ENCODE results near the gene AFAP1L1.

Gene AFAP1L1

GRCh38 chr5:149273950-149274349 lies 2.3 kb downstream of the AFAP1L1 start:
- no peak for TF ChIP-seq CSRNP3 (CRISPR knock-in tag; IDR thresholded peaks at IDR 0.05)
- TF ChIP-seq CSDC2 (CRISPR knock-in tag; IDR thresholded peaks at IDR 0.05) = no peak
- TF ChIP-seq ESRRG (CRISPR knock-in tag; IDR thresholded peaks at IDR 0.05) = no peak
- no peak for ATAC-seq

- ATAC-seq = no peak
- TF ChIP-seq TCF4 (CRISPR knock-in tag; IDR thresholded peaks at IDR 0.05; ENCODE audit: borderline replicate concordance) = no peak
- TF ChIP-seq ZNF565 (CRISPR knock-in tag; conservative IDR thresholded peaks at IDR 0.05; ENCODE audit: low read depth) = no peak
- no peak for TF ChIP-seq TOX (CRISPR knock-in tag; IDR thresholded peaks at IDR 0.05; ENCODE audit: borderline replicate concordance)
- TF ChIP-seq TSHZ2 (CRISPR knock-in tag; IDR thresholded peaks at IDR 0.05) = no peak
- TF ChIP-seq PATZ1 (CRISPR knock-in tag; IDR thresholded peaks at IDR 0.05; ENCODE audit: borderline replicate concordance) = no peak
- no peak for TF ChIP-seq GLIS3 (CRISPR knock-in tag; IDR thresholded peaks at IDR 0.05)
- TF ChIP-seq CSDC2 (CRISPR knock-in tag; IDR thresholded peaks at IDR 0.05) = no peak
- TF ChIP-seq BACH2 (CRISPR knock-in tag; IDR thresholded peaks at IDR 0.05; ENCODE audit: borderline replicate concordance) = no peak
- TF ChIP-seq ZNF8 (CRISPR knock-in tag; IDR thresholded peaks at IDR 0.05) = no peak
- no peak for TF ChIP-seq CSRNP3 (CRISPR knock-in tag; IDR thresholded peaks at IDR 0.05)
- no peak for TF ChIP-seq ZNF70 (CRISPR knock-in tag; IDR thresholded peaks at IDR 0.05)
- no peak for TF ChIP-seq CREB5 (CRISPR knock-in tag; IDR thresholded peaks at IDR 0.05; ENCODE audit: low read depth)
- TF ChIP-seq PPARA (CRISPR knock-in tag; IDR thresholded peaks at IDR 0.05; ENCODE audit: borderline replicate concordance) = no peak
Measured at GRCh38 chr5:149274939-149275338, 3.3 kb downstream of the AFAP1L1 start.

- ATAC-seq = no peak
- no peak for TF ChIP-seq CSRNP3 (CRISPR knock-in tag; IDR thresholded peaks at IDR 0.05)
- TF ChIP-seq TOX (CRISPR knock-in tag; IDR thresholded peaks at IDR 0.05; ENCODE audit: borderline replicate concordance) = no peak
- TF ChIP-seq ISL1 (CRISPR knock-in tag; IDR thresholded peaks at IDR 0.05) = no peak
- no peak for TF ChIP-seq OSR1 (CRISPR knock-in tag; IDR thresholded peaks at IDR 0.05)
- no peak for TF ChIP-seq ZNF70 (CRISPR knock-in tag; IDR thresholded peaks at IDR 0.05)
- TF ChIP-seq CREB5 (CRISPR knock-in tag; IDR thresholded peaks at IDR 0.05; ENCODE audit: low read depth) = no peak
- TF ChIP-seq ZFP3 (CRISPR knock-in tag; IDR thresholded peaks at IDR 0.05) = no peak
- TF ChIP-seq TSHZ2 (CRISPR knock-in tag; IDR thresholded peaks at IDR 0.05) = no peak
- TF ChIP-seq GLIS3 (CRISPR knock-in tag; IDR thresholded peaks at IDR 0.05) = no peak
- no peak for TF ChIP-seq RARB (CRISPR knock-in tag; IDR thresholded peaks at IDR 0.05)
- TF ChIP-seq CSDC2 (CRISPR knock-in tag; IDR thresholded peaks at IDR 0.05) = no peak
- TF ChIP-seq TCF4 (CRISPR knock-in tag; IDR thresholded peaks at IDR 0.05; ENCODE audit: borderline replicate concordance) = no peak
- no peak for TF ChIP-seq ZC3H10 (CRISPR knock-in tag; IDR thresholded peaks at IDR 0.05)
Measured at GRCh38 chr5:149277801-149278200, 6.1 kb downstream of the AFAP1L1 start.
